ENCODE data around the gene SOWAHD.
"Not testable (repeated sequence)": the region's sequence is repeated elsewhere in the genome, so short reads cannot be mapped to it uniquely, and the experiment has no call there.

The SOWAHD gene

DNA sequence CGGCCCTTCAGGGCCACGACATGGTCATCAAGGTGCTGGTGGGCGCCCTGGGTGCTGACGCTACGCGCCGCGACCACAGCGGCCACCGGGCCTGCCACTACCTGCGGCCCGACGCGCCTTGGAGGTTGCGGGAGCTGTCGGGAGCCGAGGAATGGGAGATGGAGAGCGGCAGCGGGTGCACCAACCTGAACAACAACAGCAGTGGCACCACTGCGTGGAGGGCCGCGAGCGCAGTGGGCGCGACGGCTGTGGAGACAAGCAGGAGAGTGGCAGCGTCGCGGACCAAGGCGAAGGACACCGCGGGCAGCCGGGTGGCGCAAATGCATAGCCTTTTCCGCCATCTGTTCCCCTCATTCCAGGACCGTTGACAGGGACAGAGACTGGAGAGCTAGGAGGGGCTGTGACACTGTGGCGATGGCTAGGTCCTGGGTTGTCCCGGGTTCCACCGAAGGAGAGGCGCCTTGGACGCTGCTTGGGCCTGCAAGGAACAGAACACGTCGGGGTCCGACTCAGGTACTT is 919 bp downstream of the SOWAHD start:
- H3K36me3 ChIP-seq: no peaks in the 10 kb centered on the region
- H3K4me3 ChIP-seq: peak overlapping the region; percentile 46 to 56
- no peak overlapping the region for H3K27ac ChIP-seq
- H3K4me1 ChIP-seq: peaks cover 0 to 15% (median 7%) of the 10 kb centered on the region in 4 donors
- no peak for TF ChIP-seq CTCF (IDR thresholded peaks at IDR 0.05)
- DNase-seq: no peak
- intact Hi-C loops (cut with DNase I; ENCODE audit: low total_unique reads): no loop called here
- H3K9me3 ChIP-seq: no peaks in the 10 kb centered on the region
- peaks cover 0 to 4% of the 10 kb centered on the region in 2 donors for H3K27me3 ChIP-seq

DNA sequence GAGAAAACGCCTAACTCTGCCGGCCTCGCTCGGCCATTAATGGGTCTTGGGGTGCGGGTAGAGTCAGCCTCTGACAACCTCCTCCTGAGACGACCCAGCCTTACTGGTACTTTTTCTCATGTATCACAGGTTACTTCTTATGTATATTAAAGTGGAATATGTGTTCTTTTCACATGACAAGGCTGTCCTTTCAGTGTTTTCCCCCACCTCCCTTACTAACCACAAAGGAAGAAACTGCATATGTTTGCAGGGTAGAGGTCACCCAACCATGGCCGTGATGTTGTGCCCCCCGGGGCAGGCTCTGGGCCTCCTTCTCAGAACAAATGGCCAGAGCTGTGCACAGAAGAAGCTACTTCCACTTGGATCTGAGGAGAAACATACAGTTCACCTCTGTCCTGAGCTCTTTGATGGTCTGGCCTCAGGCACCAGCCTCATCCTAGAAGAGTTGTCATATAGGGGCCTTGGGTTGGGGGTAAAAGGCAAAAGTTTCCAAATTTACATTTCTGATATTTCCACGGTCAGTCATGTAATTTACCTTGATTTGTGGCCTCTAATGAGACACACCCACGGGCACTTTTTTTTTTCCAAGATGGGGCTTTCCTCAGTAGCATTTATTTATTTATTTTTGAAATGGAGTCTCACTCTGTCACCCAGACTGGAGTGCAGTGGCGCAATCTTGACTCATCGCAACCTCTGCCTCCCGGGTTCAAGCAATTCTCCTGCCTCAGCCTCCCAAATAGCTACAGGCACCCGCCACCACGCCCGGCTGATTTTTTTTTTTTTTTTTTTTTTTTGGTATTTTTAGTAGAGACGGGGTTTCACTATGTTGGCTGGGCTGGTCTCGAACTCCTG is 1.9 kb downstream of the SOWAHD start:
- H3K4me1 ChIP-seq: peaks cover 0 to 15% (median 7%) of the 10 kb centered on the region in 4 donors
- intact Hi-C loops (cut with DNase I; ENCODE audit: low total_unique reads): no loop called here
- H3K27me3 ChIP-seq: peaks cover 0 to 4% of the 10 kb centered on the region in 2 donors
- no peak for TF ChIP-seq CTCF (IDR thresholded peaks at IDR 0.05)
- DNase-seq: no peak
- no peak overlapping the region for H3K27ac ChIP-seq
- H3K36me3 ChIP-seq: no peaks in the 10 kb centered on the region
- H3K9me3 ChIP-seq: no peaks in the 10 kb centered on the region
- no peak overlapping the region for H3K4me3 ChIP-seq

DNA sequence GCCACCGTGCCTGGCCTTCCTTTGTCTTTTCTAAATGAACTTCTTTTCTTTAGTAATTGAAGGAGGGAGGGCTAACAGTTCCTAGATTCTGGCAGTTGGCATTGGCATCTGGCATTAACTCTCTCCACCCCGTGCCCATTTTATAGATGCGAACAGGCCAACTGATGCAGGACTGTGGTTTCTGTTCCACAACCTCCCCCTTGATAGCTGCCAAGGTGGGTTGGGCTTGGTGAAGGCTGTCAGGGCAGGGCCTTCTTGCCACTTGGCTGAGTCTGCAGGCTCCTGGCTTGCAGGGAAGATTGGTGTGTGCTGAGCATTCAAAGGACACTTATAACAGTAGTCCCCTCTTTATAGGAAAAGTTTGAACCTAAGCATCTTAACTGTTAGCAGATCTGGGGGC is 4.3 kb downstream of the SOWAHD start:
- no peak for TF ChIP-seq CTCF (IDR thresholded peaks at IDR 0.05)
- peaks cover 0 to 14% (median 7%) of the 10 kb centered on the region in 4 donors for H3K4me1 ChIP-seq

DNA sequence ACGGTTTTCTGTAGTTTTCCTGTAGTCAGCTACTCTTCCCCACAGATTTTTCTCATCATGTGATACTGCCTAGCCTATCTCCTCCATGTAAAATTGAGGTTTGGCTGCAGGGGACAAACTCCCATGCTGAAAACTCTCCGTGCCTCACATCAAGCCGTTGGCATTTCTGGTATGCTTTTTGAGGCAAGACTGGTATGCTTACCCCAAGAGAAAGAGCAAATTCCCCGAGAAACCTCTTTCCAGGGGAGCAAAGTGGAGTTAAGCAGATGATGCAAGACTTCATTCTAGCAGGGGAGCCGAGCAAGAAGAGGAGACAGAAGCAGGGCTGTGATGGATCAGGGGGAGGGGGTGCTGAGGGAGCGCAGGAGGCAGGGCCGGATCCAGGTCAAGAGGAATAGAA is 4.8 kb downstream of the SOWAHD start:
- no peak overlapping the region for H3K27ac ChIP-seq
- no peak for TF ChIP-seq CTCF (IDR thresholded peaks at IDR 0.05)
- peaks cover 0 to 4% of the 10 kb centered on the region in 2 donors for H3K27me3 ChIP-seq
- H3K9me3 ChIP-seq: no peaks in the 10 kb centered on the region
- intact Hi-C loops (cut with DNase I; ENCODE audit: low total_unique reads): no loop called here
- no peak for DNase-seq
- peaks cover 0 to 13% (median 5%) of the 10 kb centered on the region in 4 donors for H3K4me1 ChIP-seq
- no peaks in the 10 kb centered on the region for H3K36me3 ChIP-seq
- no peak overlapping the region for H3K4me3 ChIP-seq

More for the DNA sequence above, 4.3 kb downstream of the SOWAHD start:
- Histone ChIP-seq H3K36me3 (no peaks in the 10 kb centered on the region), H3K9me3 (no peaks in the 10 kb centered on the region), H3K27ac (no peak overlapping the region), H3K27me3 (peaks cover 0 to 4% of the 10 kb centered on the region in 2 donors), H3K4me3 (no peak overlapping the region)
- DNase-seq: no peak
- intact Hi-C loops (cut with DNase I; ENCODE audit: low total_unique reads): no loop called here

DNA sequence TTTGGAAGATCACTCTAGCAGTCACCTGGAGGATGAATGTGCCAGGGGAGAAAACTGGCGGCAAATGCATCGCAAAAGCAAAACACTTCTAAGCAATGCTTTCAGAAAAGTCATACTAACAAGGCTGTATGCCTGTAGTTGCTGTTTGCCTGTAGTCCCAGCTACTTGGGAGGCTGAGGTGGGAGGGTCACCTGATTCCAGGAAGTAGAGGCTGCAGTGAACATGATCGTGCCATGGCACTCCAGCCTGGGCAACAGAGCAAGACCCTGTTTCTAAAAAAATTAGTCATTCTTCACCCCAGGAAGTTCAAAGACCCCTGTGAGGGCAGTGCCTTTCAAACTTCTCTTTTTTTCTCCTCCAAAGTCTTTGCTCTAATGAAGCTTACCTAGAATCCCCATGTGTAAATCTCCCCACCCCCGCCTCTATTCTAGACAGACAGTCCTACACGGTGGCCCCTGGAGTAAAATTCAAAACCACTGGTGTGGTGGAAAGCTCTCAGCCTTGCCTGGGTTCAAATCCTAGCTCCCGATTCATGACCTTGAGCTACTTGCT is 5.5 kb downstream of the SOWAHD start:
- H3K4me1 ChIP-seq: peaks cover 0 to 5% (median 1%) of the 10 kb centered on the region in 4 donors
- peaks cover 0 to 4% of the 10 kb centered on the region in 2 donors for H3K27me3 ChIP-seq
- no peaks in the 10 kb centered on the region for H3K36me3 ChIP-seq
- no peak overlapping the region for H3K4me3 ChIP-seq
- intact Hi-C loops (cut with DNase I; ENCODE audit: low total_unique reads): no loop called here
- no peak overlapping the region for H3K27ac ChIP-seq
- DNase-seq: no peak
- no peak for TF ChIP-seq CTCF (IDR thresholded peaks at IDR 0.05)
- no peaks in the 10 kb centered on the region for H3K9me3 ChIP-seq

- intact Hi-C loops (cut with DNase I; ENCODE audit: low total_unique reads); H3K4me1 ChIP-seq; DNase-seq; H3K4me3 ChIP-seq; H3K9me3 ChIP-seq; H3K36me3 ChIP-seq; H3K27me3 ChIP-seq; H3K27ac ChIP-seq: not testable (repeated sequence)
These were observed 10.0 kb downstream of the SOWAHD start for GRCh38 chrX:119768436-119768835.

- not testable (repeated sequence) for H3K27me3 ChIP-seq
These were observed 11.0 kb downstream of the SOWAHD start for GRCh38 chrX:119769388-119769787.

More at GRCh38 chrX:119769388-119769787, 11.0 kb downstream of the SOWAHD start:
- H3K4me1 ChIP-seq; H3K9me3 ChIP-seq; DNase-seq; H3K36me3 ChIP-seq; H3K4me3 ChIP-seq; intact Hi-C loops (cut with DNase I; ENCODE audit: low total_unique reads); H3K27ac ChIP-seq: not testable (repeated sequence)

Data from tibial artery (tissue), 4 donors.